GM19467 (cell line): ENCODE measurements around the gene SEPHS1.
"Not testable (repeated sequence)": the region's sequence is repeated elsewhere in the genome, so short reads cannot be mapped to it uniquely, and the experiment has no call there.

ENCODE experiments used
- ATAC-seq: cut with Tn5 transposase; IDR thresholded peaks from one replicate; pipeline ENCODE4 v1.9.1; 2021; ENCODE audit warnings: mild to moderate bottlenecking, moderate library complexity; ENCODE audit not compliant: unreplicated experiment

Gene SEPHS1

DNA sequence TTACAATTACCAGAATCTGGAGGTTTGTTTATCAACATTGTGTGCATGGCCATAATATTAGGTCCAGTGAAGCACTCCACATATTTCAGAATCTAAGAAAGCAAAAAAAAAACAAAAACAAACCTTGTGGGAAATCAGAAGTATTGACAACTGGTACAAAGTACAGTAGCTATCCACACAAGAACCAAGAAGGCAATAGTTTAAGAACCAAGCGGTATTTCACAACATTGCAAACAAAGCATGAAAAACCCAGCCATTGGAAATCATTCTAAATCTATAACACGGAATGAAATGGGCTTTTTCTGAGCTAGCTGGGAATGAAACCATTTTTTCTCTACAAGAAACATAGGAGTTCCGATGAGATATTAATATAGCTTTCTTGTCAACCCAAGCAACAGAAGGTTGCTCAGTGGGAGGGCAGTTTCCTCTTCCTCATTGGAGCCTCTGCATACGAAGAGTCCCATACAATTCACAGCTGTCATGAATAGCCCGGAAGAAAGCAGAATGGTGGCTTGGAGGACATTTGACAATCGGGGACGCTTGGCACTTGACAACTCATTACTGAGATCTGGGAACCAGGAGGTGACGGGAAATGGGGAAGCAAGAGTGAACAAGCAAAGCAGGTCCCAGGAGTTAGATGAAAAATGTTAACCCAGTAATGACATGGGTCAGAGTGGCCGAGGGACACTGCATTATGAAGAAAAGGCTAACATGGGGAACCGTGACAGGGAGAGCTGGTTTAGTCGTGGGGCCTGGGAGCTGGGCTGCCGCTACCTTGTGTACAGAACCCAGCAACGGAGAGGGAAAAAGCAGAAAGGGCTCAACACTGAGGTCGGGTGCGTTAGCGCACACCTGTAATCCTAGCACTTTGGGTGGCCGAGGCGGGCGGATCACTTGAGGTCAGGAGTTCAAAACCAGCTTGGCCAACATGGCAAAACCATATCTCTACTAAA, 56.0 kb downstream of the SEPHS1 start:
- no peak for ATAC-seq

DNA sequence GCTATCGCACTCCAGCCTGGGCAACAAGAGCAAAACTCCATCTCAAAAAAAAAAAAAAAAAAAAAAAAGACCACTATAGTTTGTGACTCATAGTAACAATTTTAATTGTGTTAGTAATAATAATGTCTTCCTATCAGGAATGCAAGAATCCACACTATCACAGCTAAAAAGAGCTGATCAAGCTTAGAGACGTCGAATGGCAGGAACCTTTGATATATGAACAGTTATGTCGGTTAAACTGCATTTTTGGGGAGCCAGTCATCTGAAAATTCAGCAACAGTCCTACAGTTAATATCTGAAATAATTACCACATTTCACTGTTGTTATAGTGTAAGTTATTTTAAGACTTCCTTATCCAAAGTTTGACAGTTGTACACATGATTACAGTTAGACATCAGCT, 57.0 kb downstream of the SEPHS1 start:
- no peak for ATAC-seq

DNA sequence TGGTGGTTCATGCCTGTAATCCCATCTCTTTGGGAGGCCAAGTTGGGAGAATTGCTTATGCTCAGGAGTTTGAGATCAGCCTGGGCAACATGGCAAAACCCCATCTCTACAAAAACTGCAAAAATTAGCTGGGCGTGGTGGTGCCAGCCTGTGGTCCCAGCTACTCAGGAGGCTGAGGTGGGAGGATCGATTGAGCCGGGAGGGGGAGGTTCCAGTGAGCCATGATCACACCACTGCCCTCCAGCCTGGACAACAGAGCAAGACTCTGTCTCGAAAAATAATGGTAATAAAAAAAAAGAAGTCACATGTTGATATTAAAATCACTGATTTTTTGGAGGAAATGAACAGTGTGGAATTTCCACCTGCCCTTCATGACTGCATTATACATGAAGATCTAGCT, 64.0 kb downstream of the SEPHS1 start:
- no peak for ATAC-seq

DNA sequence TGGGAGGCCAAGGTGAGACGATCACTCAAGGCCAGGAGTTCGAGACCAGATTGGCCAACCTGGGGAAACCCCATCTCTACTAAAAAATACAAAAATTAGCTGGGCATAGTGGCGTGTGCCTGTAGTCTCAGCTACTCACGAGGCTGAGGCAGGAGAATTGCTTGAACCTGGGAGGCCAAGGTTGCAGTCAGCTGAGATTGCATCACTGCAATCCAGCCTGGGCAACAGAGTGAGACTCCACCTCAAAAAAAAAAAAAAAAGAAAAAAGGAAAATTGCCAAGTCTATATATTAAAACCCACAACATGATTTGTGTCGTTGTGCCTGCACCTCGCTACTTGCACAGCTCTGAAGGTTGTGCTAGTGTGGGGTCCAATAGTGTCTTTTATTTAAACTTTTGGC, 65.7 kb downstream of the SEPHS1 start:
- not testable (repeated sequence) for ATAC-seq

DNA sequence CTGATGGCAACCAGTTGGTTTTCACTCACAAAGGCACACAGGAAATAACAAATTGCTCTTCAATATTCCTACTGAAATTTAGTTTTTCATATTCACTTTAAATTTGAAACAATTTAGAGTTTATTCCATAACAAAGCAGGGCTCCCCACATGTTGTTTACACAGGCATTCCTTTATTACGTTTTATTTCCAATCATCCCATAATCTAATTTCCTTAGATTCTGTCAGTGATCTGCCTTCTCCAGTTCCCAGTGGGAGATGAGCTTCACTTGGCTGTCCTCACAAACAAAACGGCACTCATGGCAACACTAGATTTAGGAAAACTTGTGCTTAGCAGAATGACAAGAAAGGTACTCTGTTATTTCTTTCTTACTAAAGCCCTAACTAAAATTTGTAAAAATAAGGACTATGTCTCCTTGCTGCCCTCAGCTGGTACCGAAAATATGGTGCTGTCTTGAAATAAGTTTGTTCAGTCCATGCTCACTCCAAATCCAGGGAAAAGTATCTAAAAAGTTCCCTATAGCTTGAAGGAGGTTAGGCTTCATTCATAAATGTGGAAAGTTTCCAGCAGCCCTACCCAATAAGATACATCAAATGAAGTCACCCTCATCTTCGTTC, 71.2 kb downstream of the SEPHS1 start:
- ATAC-seq = no peak

DNA sequence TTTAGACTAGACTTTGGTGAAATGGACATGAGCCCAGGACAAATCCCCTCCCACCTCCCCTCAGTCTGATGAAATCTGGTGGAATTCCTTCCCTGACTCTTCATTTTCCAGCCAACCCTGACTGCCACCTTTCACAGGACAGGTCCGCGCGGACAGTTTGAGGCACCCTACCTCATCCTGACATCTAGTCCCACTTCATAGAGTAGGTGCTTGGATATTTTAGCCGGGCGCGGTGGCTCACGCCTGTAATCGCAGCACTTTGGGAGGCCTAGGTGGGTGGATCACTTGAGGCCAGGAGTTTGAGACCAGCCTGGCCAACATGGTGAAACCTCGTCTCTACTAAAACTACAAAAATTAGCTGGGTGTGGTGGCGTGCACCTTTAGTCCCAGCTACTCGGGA, 71.9 kb downstream of the SEPHS1 start:
- ATAC-seq = not testable (repeated sequence)

DNA sequence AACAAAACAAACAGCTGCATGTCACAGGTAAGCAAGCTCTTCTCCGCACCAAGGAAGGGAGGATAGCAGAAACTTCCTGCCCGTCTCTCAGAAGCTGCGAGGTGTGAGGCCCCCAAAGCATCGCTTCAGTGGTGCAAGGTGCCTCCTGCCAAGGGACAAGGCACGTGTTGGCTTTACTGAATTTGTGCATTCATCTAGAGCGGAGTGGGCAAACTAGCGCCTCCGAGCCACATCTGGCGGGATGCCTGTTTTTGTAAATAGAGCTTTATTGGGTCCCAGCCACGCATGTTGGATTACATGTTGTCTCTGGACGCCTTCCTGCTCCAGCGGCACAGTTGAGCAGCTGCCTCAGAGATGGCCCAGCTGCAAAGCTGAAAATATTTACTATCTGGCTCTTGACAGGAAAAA, 75.9 kb downstream of the SEPHS1 start:
- ATAC-seq = no peak

DNA sequence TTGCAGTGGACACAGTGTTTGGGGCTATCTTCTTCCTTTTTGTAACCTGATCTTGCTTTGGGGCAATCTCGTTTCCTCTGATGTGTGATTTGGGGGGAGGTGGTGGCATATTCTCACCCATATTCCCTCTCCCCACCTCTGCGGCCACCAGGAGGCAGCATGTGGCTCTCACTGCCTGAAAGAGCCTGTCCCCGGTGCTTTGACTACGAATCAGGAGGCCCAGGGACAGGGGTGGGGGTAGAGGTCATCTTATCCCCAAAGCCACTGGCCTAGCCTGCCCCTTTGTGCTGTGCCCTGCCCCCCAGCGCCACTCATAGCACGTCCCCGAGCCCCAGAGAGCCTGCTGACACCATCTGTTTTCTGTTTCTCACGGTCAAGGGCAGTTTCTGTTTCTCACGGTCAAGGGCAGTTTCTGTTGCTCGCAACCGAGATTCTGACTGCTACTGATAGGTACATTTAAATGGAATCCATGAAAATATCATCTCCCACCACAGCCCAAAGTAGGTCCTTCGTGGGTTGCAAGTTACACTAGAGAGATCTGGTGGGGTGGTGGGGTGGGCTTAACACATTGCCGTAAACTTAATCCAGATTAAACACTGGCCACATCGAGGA, 76.4 kb downstream of the SEPHS1 start:
- ATAC-seq = peak; percentile 58

DNA sequence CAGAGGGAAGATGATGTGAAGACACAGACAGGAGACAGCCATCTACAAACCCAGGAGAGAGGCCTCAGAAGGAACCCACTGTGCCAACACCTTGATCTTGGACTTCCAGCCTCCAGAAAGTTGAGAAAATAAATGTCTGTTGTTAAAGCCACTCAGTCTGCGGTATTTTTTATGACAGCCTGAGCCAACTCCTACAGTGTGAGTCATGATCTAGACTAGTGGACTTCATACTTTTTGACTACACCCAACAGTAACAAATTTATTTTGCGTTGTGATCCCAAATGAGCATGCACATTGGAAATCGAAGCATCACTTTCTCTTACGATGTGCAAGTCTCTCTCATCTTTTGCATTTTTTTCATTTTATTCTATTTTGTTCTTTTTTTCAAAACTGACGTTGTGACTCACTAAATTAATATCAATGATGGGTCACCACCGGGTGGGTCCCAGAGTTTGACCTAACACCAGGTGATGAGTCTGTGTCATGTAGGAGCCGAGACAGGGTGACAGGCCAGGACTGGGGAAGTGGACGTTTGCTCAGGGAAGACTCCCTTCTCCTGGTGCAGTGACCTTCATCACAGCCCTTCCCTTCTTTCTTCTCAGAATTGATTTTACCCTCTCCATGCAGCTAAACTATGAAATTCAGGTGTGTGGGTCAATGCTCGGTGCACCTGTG, 77.1 kb downstream of the SEPHS1 start:
- no peak for ATAC-seq

DNA sequence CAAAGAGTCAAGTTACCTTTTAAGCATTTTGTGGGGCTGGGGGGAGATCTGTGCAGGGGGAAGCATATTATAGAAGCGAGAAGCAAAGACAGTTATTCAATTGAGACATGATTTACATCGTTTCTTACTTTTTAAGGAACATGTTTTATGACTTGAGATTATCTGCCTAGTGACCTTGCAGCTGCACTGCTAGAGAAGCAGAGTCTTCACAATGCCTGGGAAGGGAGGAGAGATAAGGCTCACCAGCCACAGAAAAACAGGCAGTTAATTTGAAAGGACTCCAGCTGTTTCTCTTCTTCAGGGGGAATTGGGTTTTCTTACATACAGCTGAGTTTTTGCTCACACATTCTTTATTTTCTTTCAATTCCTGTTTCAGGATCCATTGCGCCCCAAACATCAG, 79.3 kb downstream of the SEPHS1 start:
- ATAC-seq = no peak

DNA sequence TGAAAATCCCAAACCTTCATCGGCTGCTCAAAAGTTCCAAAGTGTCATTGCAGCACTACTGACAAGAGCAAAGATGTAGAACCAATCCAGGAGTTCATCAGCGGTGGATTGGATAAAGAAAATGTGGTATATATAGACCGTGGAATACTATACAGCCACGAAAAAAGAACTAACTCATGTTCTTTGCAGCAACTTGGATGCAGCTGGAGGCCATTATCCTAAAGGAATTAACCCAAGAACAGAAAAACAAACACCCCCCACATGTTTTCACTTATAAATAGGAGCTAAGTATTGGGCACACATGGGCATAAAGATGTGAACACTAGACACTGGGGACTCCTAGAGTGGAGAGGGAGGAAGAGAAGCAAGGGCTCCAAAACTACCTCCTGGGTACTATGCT, 79.8 kb downstream of the SEPHS1 start:
- no peak for ATAC-seq
